SIG-M5 treated with dmso at 0.1 percent for 504 hours (cell line): ENCODE data around the gene SEMA7A.
A peak's percentile ranks its signal among the peaks of the same experiment; 100 is the strongest.

ENCODE experiments used
- DNase-seq: peaks from one replicate; lab custom pipeline; 2025; ENCODE audit not compliant: unreplicated experiment; lab: John Stamatoyannopoulos, UW

SEMA7A gene

DNA sequence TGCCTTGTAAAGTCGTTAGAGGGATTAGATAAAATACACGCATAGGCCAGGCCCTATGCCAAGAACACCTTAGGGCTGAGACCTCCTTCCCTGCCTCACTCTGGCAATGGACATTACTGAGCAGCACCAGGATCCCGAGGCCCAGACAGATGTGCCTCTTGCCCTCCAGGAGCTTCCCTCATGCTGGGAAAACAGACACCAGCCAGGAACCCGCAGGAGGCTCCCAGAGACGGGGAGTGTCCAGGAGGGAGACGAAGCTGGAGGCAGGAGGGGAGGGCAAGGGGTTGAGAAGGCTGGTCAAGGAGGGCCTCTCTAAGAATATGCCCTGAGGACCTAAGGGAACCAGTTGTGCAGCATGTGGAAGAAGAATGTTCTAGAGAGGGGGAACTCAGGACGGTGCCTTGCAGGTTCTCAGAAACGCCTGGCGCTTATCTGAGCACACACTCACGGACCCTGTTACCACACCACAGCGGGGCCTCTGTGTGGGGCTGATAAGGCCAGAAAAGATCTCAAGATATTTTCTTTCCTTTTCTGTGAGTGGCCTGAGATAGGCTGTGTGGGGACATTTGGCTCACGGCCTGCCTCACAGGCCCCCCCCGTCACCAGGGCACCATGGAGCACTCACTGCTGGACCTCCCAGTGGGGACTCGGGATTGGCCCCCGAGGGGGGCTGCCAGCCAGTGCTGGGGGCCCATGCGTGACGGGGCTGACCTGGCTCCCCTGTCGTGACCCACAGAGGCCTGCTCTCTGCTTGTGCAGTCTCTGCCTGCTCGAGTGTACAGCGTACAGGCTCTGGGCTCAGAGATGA, 44.3 kb downstream of the SEMA7A start:
- DNase-seq: no peak

DNA sequence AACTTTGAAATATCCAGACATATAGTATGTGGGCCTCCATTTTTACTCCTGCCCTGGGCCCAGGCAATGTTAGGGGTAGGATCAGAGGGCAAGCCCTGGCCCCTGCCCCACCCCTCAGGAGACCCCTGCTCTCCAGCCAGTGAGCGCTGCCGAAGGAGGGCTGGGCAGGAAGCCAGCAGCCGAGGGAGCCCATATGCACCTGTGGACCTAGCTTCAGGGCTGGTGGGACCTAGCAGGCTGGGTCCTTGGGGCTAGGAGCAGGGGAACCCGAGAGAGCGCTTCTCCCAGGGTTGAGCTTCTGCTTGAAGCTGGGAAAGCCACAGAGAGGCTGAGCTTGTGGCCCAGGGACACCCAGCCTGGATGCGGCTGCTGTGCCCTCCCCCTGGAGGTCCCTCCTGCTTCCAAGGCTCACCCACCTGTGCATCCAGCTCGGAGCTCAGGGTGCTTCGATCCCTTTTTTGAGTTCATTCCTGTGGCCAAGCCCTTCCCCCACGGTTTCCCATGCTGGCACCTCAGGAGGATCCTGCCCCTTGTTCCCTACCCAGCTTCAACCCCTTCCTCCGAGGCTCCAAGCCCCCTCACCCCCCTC, 45.3 kb downstream of the SEMA7A start:
- DNase-seq: no peak

DNA sequence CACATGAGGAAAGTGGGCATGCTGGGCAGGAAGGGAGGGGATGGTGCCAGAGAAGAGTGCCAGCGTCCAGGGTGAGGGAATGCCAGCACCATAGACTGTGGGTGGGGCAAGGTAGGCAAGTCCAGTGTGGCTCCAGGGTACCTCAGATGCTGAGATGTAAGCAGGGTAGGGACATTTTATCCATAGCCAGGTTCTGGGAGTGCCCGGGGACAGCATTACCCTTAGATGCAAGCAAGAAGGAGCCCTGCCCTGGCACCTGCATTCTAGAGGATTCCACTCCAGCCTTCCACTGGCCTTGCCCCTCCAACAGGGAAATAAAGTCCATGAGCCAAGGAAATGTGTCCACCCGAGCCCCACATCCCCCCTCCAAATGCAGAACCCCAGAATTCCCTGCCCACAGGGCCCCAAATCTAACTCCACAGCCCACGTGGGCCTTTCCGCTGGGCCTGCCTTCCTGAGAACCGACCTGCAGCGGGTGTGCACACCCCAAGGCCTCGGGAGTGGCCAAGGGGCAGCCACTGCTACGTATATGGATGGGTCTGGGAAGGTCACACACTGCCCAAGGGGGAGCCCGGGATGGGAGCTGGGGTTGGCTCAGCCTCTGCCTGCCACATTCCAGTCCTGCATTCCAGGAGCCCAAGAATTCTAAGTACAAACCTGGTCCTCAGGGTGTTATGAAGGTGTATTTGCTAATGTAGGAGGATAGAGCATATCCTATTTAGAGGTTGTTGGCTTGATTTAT, 46.0 kb downstream of the SEMA7A start:
- DNase-seq: no peak

DNA sequence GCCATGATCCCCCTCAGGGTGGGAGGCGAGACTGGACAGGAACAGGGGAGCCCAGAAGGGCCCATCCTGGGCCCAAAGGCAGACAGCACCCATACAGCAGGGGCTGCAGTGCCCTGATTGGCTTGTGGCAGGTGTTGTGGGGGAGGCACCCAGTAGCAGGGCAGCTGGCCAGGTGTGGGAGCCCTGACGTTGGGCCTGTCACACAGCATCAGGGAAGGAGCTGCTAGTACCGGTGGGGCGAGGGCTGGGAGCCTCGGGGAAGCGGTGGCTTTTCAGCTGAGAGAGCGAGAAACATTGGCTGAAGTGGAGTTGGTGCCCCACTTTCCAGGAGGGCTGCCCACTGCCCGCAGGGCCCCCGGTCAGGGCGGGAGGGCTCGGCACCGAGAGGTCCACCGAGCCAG, 46.6 kb downstream of the SEMA7A start:
- DNase-seq: no peak

DNA sequence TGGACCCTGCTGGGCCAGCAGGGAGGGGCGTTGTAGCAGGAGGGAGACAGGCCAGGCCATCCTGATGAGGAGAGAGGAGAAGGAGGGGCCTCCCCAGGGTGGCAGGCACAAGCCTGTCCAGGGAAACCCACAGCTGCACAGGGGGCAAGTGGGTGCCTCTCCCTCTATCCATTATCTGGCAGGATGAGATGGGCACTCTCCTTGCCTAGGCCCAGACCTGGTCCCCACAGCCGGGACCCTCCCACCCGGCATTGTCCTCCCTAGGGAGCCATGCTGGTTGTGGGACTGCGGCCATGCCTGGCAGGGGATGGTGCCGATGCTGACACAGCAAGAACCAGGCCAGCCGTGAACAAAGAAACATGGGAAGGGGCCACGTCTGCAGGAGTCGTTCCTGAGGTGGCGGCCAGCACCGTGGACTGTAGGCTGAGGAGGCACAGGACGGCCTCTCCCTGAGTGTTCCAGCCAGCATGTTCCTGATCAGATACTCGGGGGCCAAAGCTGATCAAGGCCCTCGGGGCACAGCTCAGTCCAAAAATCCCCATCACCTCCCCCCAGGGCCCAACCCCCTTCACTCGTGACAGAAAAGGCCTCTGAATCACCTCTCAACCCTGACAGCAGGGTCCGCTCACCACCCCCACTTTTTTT, 47.1 kb downstream of the SEMA7A start:
- no peak for DNase-seq

DNA sequence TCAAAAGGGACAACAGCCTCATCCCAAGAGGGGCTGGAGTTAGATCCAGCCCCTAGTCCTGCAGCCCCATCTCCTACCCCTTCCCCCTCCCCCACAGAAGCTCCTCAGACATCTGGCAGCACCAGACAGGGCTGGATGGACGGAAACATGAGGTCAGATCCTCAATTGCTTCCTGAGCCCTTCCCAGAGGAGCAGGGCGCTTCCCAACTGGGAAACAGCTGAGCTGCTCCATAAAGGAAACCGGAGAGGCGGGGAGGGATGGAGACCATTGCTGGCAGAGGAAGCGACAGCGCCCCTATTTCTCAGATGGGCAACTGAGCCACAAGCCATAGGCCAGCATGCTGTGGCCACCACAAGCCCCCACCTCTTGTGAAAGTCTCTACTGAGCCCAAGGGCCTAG, 48.0 kb downstream of the SEMA7A start:
- DNase-seq: no peak

DNA sequence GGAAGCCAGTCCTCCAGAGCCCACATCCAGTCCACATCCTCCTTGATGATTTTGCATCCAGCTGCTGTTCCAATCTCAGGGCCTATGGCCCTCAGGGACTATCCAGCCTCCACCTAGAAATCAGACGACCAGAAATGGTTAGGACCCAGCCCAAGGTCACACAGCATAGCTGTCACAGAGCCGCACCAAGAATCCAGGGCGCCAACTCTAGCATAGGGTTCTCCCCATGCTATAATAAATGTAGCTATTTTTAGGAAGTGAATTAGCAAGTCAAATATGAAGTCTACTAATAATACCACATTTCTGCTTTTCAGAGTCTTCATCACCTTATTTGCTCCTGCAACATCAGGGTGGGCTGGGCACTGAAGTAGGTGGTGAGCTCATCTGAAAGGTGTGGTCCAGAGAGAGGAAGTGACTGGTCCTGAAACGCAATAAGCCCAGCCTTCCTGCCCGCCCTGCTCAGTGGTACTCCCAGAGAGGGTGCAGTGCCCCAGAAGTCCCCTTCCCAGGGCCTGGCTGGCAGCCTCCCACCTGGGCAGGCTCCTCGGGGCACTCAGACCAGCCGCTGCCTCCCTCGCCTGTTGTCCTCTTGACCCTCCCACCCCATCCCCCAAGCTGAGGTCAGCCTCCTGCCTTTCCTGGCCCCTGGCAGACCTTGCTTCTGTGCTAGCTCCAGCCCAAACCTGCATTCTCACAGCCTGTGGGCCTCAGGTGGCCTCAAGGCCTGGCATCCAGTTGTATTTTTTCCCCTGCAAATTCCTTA, 48.7 kb downstream of the SEMA7A start:
- DNase-seq: peak; percentile 63

DNA sequence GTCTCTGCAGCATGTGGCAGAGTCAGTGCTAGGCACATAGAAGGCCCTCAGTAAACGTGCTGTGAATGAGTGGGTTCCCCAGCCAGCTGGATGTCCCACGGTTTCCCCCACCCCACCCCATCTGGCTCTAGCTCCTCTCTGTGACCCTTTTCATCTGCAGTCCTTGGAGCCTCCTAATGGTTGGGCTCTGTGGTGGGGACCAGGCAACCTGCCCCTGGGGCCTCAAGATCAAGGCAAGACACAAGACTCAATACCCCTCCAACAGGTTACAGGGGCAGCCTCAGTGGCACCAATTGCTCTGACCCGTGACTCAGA, 49.2 kb downstream of the SEMA7A start:
- no peak for DNase-seq

DNA sequence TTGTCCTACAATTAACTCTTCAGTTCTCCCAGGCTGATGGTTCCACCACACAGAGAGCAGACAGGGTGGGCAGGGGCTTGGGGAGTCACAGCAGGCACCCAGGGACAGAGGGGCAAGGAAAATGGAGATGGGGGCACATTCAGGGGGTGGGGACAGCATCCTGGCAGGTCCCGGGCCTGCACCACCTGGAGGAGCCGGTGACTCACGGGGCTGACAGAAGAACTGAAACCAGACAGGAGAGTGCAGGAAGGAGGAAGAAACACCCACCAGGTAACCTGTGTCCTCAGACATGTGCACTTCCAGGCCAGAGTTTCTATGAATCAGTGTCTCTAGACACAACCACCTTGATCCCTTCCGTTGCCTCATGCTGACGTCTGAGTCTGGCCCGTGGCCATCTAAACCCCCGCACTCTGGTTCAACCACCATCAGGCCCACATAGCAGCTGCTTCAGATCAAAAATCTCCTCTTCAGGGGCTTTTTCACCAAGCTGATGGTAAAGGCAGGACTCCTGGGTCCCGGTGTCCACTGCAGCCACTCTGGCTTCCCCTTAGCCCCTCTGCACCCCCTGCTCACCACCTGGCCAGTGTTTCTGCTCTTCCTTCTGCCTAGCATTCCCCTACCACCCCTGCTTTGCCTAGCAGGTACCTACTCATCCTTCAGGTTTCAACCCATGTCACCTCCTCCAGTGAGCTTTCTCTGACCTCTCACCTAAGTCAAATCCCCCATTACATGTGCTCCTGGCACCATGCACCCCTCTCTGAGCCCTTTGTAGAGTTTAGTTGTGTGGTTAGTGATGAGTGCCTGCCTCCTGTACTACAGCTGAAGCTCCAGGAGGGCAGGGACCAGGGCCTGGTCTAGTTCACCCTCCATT, 49.8 kb downstream of the SEMA7A start:
- DNase-seq: no peak

DNA sequence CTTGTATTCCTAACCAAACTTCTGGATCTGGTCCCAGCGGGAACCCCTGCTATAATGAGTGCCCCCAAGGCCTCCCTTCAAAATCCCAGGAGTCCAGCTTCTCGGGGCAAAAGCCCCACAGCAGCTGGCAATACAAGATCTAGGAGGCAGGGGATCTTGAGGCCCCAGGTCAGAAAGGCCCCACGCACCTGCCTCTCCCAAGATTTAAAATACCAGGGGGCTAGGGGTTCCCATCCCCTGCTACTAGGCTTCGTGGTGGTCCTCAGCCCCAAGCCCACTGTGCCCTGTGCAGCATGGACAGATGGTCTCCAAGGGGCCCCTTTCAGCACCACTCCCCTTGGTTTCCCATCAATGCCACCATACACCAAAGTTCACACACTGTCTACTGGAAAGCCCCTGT, 50.5 kb downstream of the SEMA7A start:
- no peak for DNase-seq

DNA sequence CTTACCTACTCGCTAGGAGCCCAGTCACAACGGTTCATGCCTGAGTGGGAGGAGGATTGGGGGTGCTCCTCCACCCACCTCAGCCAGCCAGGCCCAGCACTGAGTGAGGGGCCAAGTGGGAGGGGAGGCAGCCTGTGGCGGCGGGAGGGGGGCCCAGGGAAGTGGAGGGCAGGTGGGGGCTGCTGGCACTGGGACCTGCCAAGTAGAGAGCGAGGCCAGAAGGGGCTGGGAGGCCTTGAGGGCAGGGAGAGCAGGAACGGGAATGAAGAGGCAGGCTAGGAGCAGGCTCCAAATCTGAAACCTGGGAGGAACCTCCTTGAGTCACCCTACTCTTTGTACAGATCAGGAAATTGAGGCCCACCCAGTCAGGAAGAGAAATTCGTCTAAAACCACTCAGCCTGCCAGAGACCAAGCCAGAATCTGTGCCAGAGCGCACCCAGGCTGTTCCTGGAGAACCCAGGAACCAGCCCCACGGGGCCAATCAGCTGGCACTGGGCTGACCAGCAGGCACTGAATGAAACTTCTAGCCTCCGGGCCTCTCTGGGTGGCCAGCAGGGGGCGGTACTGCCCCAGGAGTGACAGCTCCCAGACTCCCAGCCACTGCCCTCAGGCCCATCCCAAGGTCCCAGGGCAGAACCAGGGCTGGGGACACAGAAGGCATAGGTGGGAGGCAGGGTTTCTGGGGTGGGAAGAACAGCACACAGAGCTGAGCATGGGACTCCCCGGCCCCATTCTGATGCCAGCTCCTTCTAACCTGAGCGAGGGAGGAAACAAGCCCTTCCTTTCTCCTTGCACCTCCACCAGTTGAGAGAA, 51.5 kb downstream of the SEMA7A start:
- peak; percentile 55 for DNase-seq

DNA sequence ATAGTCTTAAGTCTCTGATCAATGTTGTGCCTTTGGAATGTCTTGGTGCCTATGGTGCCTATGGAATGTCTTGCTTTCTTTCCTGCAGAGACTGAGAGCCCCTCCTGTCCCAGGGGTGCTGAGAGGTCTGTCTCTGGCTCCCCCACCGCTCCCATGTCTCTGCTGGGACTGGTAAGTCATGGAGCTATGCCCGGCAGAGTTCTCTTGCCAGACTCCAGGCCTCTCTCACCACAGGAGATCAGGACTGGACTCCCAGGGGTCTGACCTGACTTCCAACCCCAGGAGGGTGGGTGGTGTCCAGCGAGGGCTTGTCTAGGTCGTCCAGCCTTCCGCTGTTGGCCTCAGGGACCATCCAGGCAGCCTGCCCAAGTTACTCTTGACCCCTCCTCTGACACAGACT, 52.3 kb downstream of the SEMA7A start:
- no peak for DNase-seq

DNA sequence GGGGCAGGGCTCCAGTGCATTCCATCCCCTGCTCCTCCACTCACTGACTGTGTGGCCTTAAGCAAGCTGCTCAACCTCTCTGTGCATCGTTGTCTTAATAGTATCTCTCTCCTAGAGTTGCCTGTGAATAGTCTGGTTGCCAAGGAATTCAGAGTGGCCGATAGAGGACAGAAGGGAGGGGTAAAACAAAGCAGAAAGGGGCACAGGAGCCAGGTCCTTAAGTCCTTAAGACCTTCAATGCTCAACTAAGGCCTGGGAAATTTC, 52.6 kb downstream of the SEMA7A start:
- no peak for DNase-seq

DNA sequence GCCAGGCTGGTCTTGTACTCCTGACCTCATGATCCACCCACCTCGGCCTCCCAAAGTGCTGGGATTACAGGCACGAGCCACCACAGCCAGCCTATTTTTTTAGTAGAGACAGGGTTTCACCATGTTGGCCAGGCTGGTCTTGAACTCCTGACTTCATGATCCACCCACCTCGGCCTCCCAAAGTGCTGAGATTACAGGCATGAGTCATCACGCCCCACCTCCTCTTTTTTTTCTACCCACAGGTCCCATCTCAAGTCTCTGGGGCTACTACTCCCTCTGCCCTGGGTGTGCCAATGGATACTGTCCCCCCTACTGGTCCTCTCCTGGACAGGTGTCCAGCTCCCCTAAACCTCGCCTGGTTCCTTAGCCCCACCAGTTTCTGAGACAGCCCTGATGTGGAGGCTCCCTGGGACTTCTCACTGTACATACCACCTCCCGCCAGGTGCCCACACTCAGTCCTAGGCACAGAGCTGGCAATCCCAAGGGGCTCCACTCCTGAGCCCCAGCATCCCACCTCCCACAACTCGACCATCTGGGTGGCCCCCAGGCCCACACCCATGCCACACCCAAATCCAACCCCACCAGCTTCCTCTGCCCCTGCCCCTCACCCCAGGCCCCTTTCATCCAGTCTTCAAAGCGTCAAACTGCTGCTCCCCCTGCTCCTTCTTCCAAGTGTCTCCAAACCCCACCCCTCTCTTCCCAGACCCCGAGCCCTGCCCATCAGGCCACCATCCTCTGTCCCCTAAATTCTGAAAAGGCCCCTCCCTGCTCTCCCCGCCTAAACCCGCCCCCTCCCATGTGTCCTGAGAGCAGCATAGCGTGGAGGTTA, 53.2 kb downstream of the SEMA7A start:
- DNase-seq: no peak

DNA sequence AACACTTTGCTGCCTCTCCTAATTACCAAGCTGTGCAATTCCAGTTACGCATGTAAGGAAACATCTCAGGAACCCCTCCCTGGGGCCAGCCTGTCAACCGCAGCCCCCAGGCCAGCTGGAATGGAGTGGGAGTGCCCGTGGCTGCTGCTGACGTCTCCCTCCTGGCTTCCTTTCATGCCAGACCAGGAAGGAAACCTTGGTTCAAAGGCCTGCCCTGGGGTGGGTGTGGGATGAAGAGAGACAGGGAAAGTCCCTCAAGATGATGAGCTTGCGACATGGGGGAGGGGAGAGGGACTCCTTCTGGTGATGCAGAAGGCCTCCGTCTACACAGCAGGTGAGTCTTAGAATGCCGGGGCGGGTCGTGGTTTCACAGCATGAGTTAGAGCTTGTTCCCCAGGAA, 54.9 kb downstream of the SEMA7A start:
- DNase-seq: no peak

DNA sequence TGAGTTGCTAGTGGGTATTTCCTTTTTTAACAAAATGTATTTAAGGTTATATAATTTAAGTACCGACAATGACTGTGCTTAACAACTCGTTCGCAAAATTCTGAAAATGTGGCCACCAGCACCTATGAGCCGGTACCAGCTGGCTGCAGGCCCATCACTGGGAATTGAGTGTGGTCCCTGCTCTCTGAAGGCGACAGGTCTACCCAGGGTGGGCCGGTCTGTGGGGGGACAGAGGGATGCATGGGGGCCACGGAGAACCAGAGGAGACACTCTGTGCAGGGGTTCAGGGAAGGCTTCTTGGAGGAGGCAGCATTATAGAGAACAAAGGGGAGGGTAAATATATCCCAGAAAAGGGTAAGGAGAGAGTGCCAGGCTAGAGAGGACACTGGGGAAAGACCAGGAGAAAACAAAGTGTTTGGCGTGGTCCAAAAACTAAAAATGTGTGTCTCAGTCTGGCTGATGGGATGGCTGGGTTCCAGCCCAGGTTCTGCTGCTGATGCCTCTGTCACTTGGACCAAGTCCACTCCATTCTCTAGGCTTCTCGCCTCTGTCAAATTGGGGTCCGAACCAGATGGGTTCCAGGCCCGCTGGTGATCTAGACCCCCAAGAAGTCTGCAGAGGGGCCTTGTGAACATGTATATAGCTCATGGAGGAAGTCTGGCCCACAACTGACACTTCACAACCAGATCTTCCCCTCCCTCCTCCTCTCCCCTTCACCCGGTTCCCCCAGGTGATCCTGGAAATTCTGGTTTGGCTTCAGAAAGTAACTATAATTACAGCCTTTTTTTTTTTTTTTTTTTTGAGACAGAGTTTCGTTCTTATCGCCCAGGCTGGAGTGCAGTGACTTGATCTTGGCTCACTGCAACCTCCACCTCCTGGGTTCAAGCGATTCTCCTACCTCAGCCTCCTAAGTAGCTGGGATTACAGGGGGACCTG, 55.7 kb downstream of the SEMA7A start:
- no peak for DNase-seq

DNA sequence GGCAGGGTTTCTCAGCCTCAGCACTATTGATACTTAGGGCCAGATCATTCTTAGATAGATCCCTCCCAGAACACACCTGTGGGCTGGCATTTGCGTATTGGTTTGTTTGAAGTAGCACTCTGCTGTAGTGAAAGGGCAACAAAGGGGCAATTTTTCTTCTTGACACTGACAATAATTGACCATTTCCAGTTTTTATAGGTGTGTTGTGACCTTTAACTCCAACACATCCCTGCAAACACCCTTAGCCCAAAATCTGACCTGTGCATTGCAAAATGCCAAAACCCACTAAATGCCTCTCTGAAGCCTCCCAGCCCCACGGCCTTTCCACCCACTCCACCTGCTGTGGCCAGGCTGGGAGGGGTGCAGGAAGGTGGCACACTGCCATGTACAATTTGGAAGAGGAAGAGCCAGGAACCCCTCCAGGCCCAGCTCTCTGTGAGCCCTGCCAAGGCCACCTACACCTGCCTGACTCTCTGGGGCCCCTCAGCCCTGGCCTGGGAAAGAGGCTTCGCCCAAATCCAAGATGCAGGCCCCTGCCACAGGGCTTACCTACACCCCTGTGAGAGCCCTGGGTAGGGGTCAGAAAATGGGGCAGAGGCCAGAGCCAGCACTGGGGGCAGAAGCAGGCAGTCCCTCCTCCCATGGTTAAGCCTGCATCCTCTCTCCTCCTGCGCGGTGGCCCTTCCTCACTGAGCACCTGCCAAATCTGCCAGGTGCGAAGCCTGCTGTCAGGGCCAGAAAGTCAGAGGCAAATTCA, 56.8 kb downstream of the SEMA7A start:
- no peak for DNase-seq
